HL-60 (cell line): ENCODE data around the gene KRTAP5-6.

Experiments used
- CTCF ChIP-seq: IDR thresholded peaks from one replicate; pipeline ENCODE4 v1.5.1; 2011; ENCODE audit warnings: low read length, control low read depth, inconsistent platforms; ENCODE audit not compliant: insufficient read depth
- GABPA ChIP-seq: IDR thresholded peaks from 2 replicates; pipeline ENCODE4 v1.6.1; 2012; ENCODE audit warnings: low read depth
- POLR2AphosphoS5 ChIP-seq: IDR thresholded peaks from 2 replicates; pipeline ENCODE4 v1.6.1; 2012; ENCODE audit warnings: low read depth
- REST ChIP-seq: IDR thresholded peaks from 2 replicates; pipeline ENCODE4 v1.6.1; 2012; ENCODE audit warnings: low read depth; ENCODE audit not compliant: insufficient replicate concordance
- SPI1 ChIP-seq: IDR thresholded peaks from 2 replicates; pipeline ENCODE4 v1.6.1; 2012; ENCODE audit warnings: low read depth, mild to moderate bottlenecking, borderline replicate concordance

GRCh38 chr11:1731451-1732059, 34.6 kb downstream of the KRTAP5-6 start:
- TF ChIP-seq GABPA (no peak), CTCF (no peak), REST (no peak), POLR2AphosphoS5 (no peak), SPI1 (no peak)
